Osteocyte (in vitro differentiated cells): ENCODE results near the gene EPB41L3. TPM values are rescaled to one million over a fixed set of nuclear protein-coding genes. Genes with fewer than 3 reads are reported as not detected.

ENCODE experiments used
- DNase-seq: peaks from one replicate; pipeline ENCODE4 v3.0.0; 2021; ENCODE audit warnings: mixed read lengths; ENCODE audit not compliant: unreplicated experiment; ENCODE audit errors: extremely low spot score
- H3K27ac Mint-ChIP-seq: one replicate; pipeline ENCODE4 v1.8.0; 2021; ENCODE audit warnings: mild to moderate bottlenecking, mixed read lengths; ENCODE audit not compliant: unreplicated experiment
- H3K27me3 Mint-ChIP-seq: one replicate; pipeline ENCODE4 v1.8.0; 2021; ENCODE audit warnings: mixed read lengths; ENCODE audit not compliant: unreplicated experiment
- H3K36me3 Mint-ChIP-seq: one replicate; pipeline ENCODE4 v1.8.0; 2021; ENCODE audit warnings: mixed read lengths; ENCODE audit not compliant: unreplicated experiment
- H3K4me1 Mint-ChIP-seq: one replicate; pipeline ENCODE4 v1.8.0; 2021; ENCODE audit warnings: mixed read lengths; ENCODE audit not compliant: unreplicated experiment
- H3K4me3 Mint-ChIP-seq: one replicate; pipeline ENCODE4 v1.8.0; 2021; ENCODE audit warnings: mild to moderate bottlenecking, moderate library complexity, mixed read lengths; ENCODE audit not compliant: unreplicated experiment
- H3K9me3 Mint-ChIP-seq: one replicate; pipeline ENCODE4 v1.8.0; 2021; ENCODE audit warnings: mixed read lengths; ENCODE audit not compliant: unreplicated experiment
- CTCF ChIP-seq: fragments of 200-600 bp; sonication (generic); IDR thresholded peaks from 2 replicates; pipeline ENCODE4 v1.5.0; 2021; ENCODE audit warnings: antibody characterized with exemption, mild to moderate bottlenecking, moderate library complexity
- total RNA-seq: library from RNA; stranded (reverse); gene quantifications from 2 replicates; pipeline ENCODE4 v1.2.1, GENCODE V29; 2021

Gene EPB41L3
- total RNA-seq, 1 donor from 2014 or later, result 15.6 TPM

GRCh38 chr18:5556310-5556974, 12.6 kb upstream of the EPB41L3 start:
- no peak for DNase-seq
- Mint-ChIP-seq H3K4me1 (no peaks in the 10 kb centered on the region), H3K27me3 (no peaks in the 10 kb centered on the region), H3K27ac (no peak overlapping the region), H3K36me3 (no peaks in the 10 kb centered on the region), H3K9me3 (no peaks in the 10 kb centered on the region), H3K4me3 (no peak overlapping the region)
- TF ChIP-seq CTCF, result no peak

- Mint-ChIP-seq H3K4me3 (no peak overlapping the region), H3K27ac (no peak overlapping the region)
Measured at GRCh38 chr18:5554629-5555028, 10.8 kb upstream of the EPB41L3 start.

GRCh38 chr18:5546660-5547059, 2.9 kb upstream of the EPB41L3 start:
- peak; percentile 76 for TF ChIP-seq CTCF
- Mint-ChIP-seq H3K27me3 (no peaks in the 10 kb centered on the region), H3K4me3 (no peak overlapping the region), H3K9me3 (no peaks in the 10 kb centered on the region), H3K27ac (no peak overlapping the region), H3K4me1 (peaks cover 10% of the 10 kb centered on the region), H3K36me3 (no peaks in the 10 kb centered on the region)
- DNase-seq, result no peak

More at GRCh38 chr18:5554629-5555028, 10.8 kb upstream of the EPB41L3 start:
- Mint-ChIP-seq H3K27me3 (no peaks in the 10 kb centered on the region), H3K36me3 (no peaks in the 10 kb centered on the region), H3K4me1 (no peaks in the 10 kb centered on the region), H3K9me3 (no peaks in the 10 kb centered on the region)
- TF ChIP-seq CTCF, result no peak
- no peak for DNase-seq

GRCh38 chr18:5543036-5543680, 639 bp downstream of the EPB41L3 start:
- TF ChIP-seq CTCF, result no peak
- H3K4me1 Mint-ChIP-seq, result peaks cover 14% of the 10 kb centered on the region
- H3K27me3 Mint-ChIP-seq, result peaks cover 3% of the 10 kb centered on the region
- no peaks in the 10 kb centered on the region for H3K36me3 Mint-ChIP-seq
- no peak for DNase-seq
- no peak overlapping the region for H3K27ac Mint-ChIP-seq
- H3K9me3 Mint-ChIP-seq, result no peaks in the 10 kb centered on the region
- peak overlapping the region; percentile 77 for H3K4me3 Mint-ChIP-seq

GRCh38 chr18:5542515-5543035, 1.2 kb downstream of the EPB41L3 start:
- H3K4me1 Mint-ChIP-seq, result peaks cover 14% of the 10 kb centered on the region
- DNase-seq, result no peak
- H3K27ac Mint-ChIP-seq, result peak overlapping the region; percentile 54
- H3K27me3 Mint-ChIP-seq, result peaks cover 3% of the 10 kb centered on the region
- H3K9me3 Mint-ChIP-seq, result no peaks in the 10 kb centered on the region
- no peaks in the 10 kb centered on the region for H3K36me3 Mint-ChIP-seq
- peak overlapping the region; percentile 77 for H3K4me3 Mint-ChIP-seq
- no peak for TF ChIP-seq CTCF
